ENCODE results near the gene TMCO1. TPM values are rescaled to one million over a fixed set of nuclear protein-coding genes. Genes with fewer than 3 reads are reported as not detected.
"Not testable (repeated sequence)": the region's sequence is repeated elsewhere in the genome, so short reads cannot be mapped to it uniquely, and the experiment has no call there.

TMCO1 gene
- total RNA-seq, 4 donors from 2014 or later, result 50.8 to 62.5 (median 53.2) TPM

GRCh38 chr1:165763442-165763841 lies 5.2 kb downstream of the TMCO1 start:
- no peak for TF ChIP-seq CTCF (IDR thresholded peaks at IDR 0.05)
- ATAC-seq (ENCODE audit: low FRiP score), result no peak
- DNase-seq (ENCODE audit: low spot score), result no peak

GRCh38 chr1:165762725-165763124 lies 5.9 kb downstream of the TMCO1 start:
- ATAC-seq (ENCODE audit: low FRiP score) (no peak), DNase-seq (ENCODE audit: low spot score) (no peak)
- TF ChIP-seq CTCF (IDR thresholded peaks at IDR 0.05), result no peak

GRCh38 chr1:165759095-165759494 lies 9.6 kb downstream of the TMCO1 start:
- no peak for DNase-seq (ENCODE audit: low spot score)
- no peak for TF ChIP-seq CTCF (IDR thresholded peaks at IDR 0.05)
- ATAC-seq (ENCODE audit: low FRiP score), result no peak

- TF ChIP-seq CTCF (IDR thresholded peaks at IDR 0.05), result no peak
- no peak for ATAC-seq (ENCODE audit: low FRiP score)
- no peak for DNase-seq (ENCODE audit: low spot score)
Observed at GRCh38 chr1:165755393-165756010, 13.2 kb downstream of the TMCO1 start.

GRCh38 chr1:165753934-165754333 lies 14.7 kb downstream of the TMCO1 start:
- ATAC-seq (ENCODE audit: low FRiP score) (no peak), DNase-seq (ENCODE audit: low spot score) (no peak)
- TF ChIP-seq CTCF (IDR thresholded peaks at IDR 0.05), result no peak

- DNase-seq (ENCODE audit: low spot score) (no peak), ATAC-seq (ENCODE audit: low FRiP score) (no peak)
- no peak for TF ChIP-seq CTCF (IDR thresholded peaks at IDR 0.05)
Observed at GRCh38 chr1:165748550-165748949, 20.1 kb downstream of the TMCO1 start.

GRCh38 chr1:165747632-165748447 lies 20.8 kb downstream of the TMCO1 start:
- DNase-seq (ENCODE audit: low spot score) (no peak), ATAC-seq (ENCODE audit: low FRiP score) (no peak)
- no peak for TF ChIP-seq CTCF (IDR thresholded peaks at IDR 0.05)

GRCh38 chr1:165744913-165745312 lies 23.8 kb downstream of the TMCO1 start:
- DNase-seq (ENCODE audit: low spot score); ATAC-seq (ENCODE audit: low FRiP score): not testable (repeated sequence)
